Fibroblast of lung (primary cell): ENCODE results near the gene TIGD4. TPM values are rescaled to one million over a fixed set of nuclear protein-coding genes. Genes with fewer than 3 reads are reported as not detected.
A peak's percentile ranks its signal among the peaks of the same experiment; 100 is the strongest.

Experiments used
- DNase-seq, 2 donors: peaks; one replicate each; pipeline versions ENCODE4 v3.0.0 to v3.0.0-alpha.2; 2010; ENCODE audit warnings: low read depth in 2 of 2
- H2AFZ ChIP-seq: 2 replicates; pipeline ENCODE4 v1.5.1; 2012; ENCODE audit warnings: low read length, control low read depth, inconsistent platforms
- H3K27ac ChIP-seq: 2 replicates; pipeline ENCODE4 v1.5.1; 2011; ENCODE audit warnings: low read length, control low read depth; ENCODE audit not compliant: insufficient read depth
- H3K27me3 ChIP-seq: 2 replicates; pipeline ENCODE4 v1.5.1; 2011; ENCODE audit warnings: mild to moderate bottlenecking, low read length; ENCODE audit not compliant: control insufficient read depth, insufficient read depth
- H3K36me3 ChIP-seq: 2 replicates; pipeline ENCODE4 v1.5.1; 2011; ENCODE audit warnings: low read length; ENCODE audit not compliant: control insufficient read depth, insufficient read depth
- H3K4me1 ChIP-seq: 2 replicates; pipeline ENCODE4 v1.5.1; 2011; ENCODE audit warnings: low read length; ENCODE audit not compliant: control insufficient read depth, insufficient read depth; ENCODE audit errors: extremely low read depth
- H3K4me2 ChIP-seq: 2 replicates; pipeline ENCODE4 v1.5.1; 2011; ENCODE audit warnings: low read length, control low read depth; ENCODE audit not compliant: insufficient read depth; ENCODE audit errors: extremely low read depth
- H3K4me3 ChIP-seq, 4 experiments: fragments of 200-600 bp in 1 of 4; sonication (generic) in 1 of 4; replicated peaks in 1 of 4; 2 replicates each; pipeline ENCODE4 v1.5.1; 2011 to 2016; ENCODE audit warnings: low read length in 4 of 4, low read depth in 3 of 4, mild to moderate bottlenecking in 3 of 4, control low read depth in 2 of 4, inconsistent platforms in 1 of 4, mixed read lengths in 1 of 4; ENCODE audit not compliant: insufficient read depth in 1 of 4; ENCODE audit errors: control extremely low read depth in 1 of 4
- H3K79me2 ChIP-seq: 2 replicates; pipeline ENCODE4 v1.5.1; 2012; ENCODE audit warnings: mild to moderate bottlenecking, low read length, inconsistent platforms; ENCODE audit not compliant: control insufficient read depth, insufficient read depth
- H3K9ac ChIP-seq: 2 replicates; pipeline ENCODE4 v1.5.1; 2011; ENCODE audit warnings: mild to moderate bottlenecking, low read length, control low read depth; ENCODE audit not compliant: insufficient read depth
- H3K9me3 ChIP-seq: 2 replicates; pipeline ENCODE4 v1.5.1; 2012; ENCODE audit warnings: low read depth, low read length; ENCODE audit not compliant: control insufficient read depth, insufficient read depth
- H4K20me1 ChIP-seq: 2 replicates; pipeline ENCODE4 v1.5.1; 2011; ENCODE audit warnings: low read length; ENCODE audit not compliant: control insufficient read depth, insufficient read depth; ENCODE audit errors: extremely low read depth
- EZH2 ChIP-seq: IDR thresholded peaks from 2 replicates; pipeline ENCODE4 v1.5.1; 2012; ENCODE audit warnings: low read length, control low read depth, mild to moderate bottlenecking; ENCODE audit errors: missing control alignments
- polyA plus RNA-seq, 2 donors: library from polyadenylated mRNA; depleted of rRNA in 1 of 2; stranded (reverse) in 1 of 2; unstranded in 1 of 2; fragments of >200 nt; gene quantifications; 2 replicates each; pipeline ENCODE4 v1.2.1, GENCODE V29; 2011 to 2012; ENCODE audit warnings: missing spikeins in 1 of 2
- total RNA-seq: library from RNA; depleted of rRNA; stranded (reverse); fragments of >200 nt; gene quantifications from 2 replicates; pipeline ENCODE4 v1.2.1, GENCODE V29; 2014
- TF ChIP-seq, protein P1 (sequence below), 2 donors: IDR thresholded peaks in 1 of 2; conservative IDR thresholded peaks in 1 of 2; 1 replicate in 1 of 2; 2 replicates in 1 of 2; pipeline ENCODE4 v1.5.1; 2011 to 2012; ENCODE audit warnings: low read length in 2 of 2, control low read depth in 1 of 2, inconsistent platforms in 1 of 2, low read depth in 1 of 2, mild to moderate bottlenecking in 1 of 2

Gene TIGD4
- total and polyA plus RNA-seq, 2 donors (not counting 1 experiment from before 2014, with no cell fraction given): under 0.01 to 0.08 TPM

GRCh38 chr4:152808670-152809069 lies 29.1 kb upstream of the TIGD4 start:
- Histone ChIP-seq H3K9ac (no peak overlapping the region), H4K20me1 (no peaks in the 10 kb centered on the region), H3K4me2 (no peak overlapping the region), H3K79me2 (peaks cover 11% of the 10 kb centered on the region), H3K36me3 (no peaks in the 10 kb centered on the region), H3K4me1 (no peaks in the 10 kb centered on the region), H3K27me3 (no peaks in the 10 kb centered on the region), H3K9me3 (no peaks in the 10 kb centered on the region), H3K27ac (no peak overlapping the region), H3K4me3 (no peak overlapping the region), H2AFZ (no peak overlapping the region)
- TF ChIP-seq, protein P1, sequence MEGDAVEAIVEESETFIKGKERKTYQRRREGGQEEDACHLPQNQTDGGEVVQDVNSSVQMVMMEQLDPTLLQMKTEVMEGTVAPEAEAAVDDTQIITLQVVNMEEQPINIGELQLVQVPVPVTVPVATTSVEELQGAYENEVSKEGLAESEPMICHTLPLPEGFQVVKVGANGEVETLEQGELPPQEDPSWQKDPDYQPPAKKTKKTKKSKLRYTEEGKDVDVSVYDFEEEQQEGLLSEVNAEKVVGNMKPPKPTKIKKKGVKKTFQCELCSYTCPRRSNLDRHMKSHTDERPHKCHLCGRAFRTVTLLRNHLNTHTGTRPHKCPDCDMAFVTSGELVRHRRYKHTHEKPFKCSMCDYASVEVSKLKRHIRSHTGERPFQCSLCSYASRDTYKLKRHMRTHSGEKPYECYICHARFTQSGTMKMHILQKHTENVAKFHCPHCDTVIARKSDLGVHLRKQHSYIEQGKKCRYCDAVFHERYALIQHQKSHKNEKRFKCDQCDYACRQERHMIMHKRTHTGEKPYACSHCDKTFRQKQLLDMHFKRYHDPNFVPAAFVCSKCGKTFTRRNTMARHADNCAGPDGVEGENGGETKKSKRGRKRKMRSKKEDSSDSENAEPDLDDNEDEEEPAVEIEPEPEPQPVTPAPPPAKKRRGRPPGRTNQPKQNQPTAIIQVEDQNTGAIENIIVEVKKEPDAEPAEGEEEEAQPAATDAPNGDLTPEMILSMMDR (conservative IDR thresholded peaks at IDR 0.05 in 1 of 2, IDR thresholded peaks at IDR 0.05 in 1 of 2; ENCODE audit: low read depth in 1 of 2, low read length in 2 of 2): no peak
- no peak for TF ChIP-seq EZH2
- DNase-seq: no peak

GRCh38 chr4:152807294-152807829 lies 27.8 kb upstream of the TIGD4 start:
- no peaks in the 10 kb centered on the region for H3K9me3 ChIP-seq
- TF ChIP-seq EZH2: no peak
- TF ChIP-seq, protein P1 (conservative IDR thresholded peaks at IDR 0.05 in 1 of 2, IDR thresholded peaks at IDR 0.05 in 1 of 2; ENCODE audit: low read depth in 1 of 2, low read length in 2 of 2): no peak
- no peak overlapping the region for H3K4me2 ChIP-seq
- H3K27me3 ChIP-seq: no peaks in the 10 kb centered on the region
- no peaks in the 10 kb centered on the region for H4K20me1 ChIP-seq
- H3K27ac ChIP-seq: no peak overlapping the region
- H3K4me3 ChIP-seq: no peak overlapping the region
- H3K36me3 ChIP-seq: no peaks in the 10 kb centered on the region
- H3K4me1 ChIP-seq: no peaks in the 10 kb centered on the region
- peak; percentile 34 to 84 for DNase-seq
- H2AFZ ChIP-seq: no peak overlapping the region
- H3K9ac ChIP-seq: no peak overlapping the region
- H3K79me2 ChIP-seq: peaks cover 13% of the 10 kb centered on the region

DNA sequence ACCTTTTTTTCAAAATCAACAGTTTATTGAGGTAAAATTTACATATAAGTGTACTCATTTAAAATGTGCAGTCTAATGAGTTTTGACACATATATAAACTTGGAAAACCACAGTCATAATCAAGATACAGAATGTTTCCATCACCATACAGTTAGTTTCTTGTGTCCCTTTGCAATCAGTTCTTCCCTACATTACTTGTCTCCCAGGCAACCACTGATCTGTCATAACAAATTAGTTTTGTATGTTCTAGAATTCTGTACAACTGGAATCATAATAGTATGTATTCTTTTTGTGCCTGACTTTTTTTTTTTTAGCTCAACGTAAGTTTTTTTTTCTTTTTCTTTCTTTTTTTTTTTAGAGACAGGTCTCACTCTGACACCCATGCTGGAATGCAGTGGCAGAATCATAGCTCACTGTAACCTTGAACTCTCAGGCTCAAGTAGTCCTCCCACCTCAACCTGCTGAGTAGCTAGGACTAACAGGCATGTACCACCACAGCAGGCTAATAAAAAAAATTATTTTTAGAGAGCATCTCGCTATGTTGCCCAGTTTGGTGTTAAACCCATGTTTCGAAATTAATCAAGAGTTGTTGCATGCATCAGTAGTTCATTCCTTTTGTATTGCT lies 27.1 kb upstream of the TIGD4 start:
- H3K9me3 ChIP-seq: no peaks in the 10 kb centered on the region
- H3K36me3 ChIP-seq: no peaks in the 10 kb centered on the region
- H3K4me1 ChIP-seq: no peaks in the 10 kb centered on the region
- no peaks in the 10 kb centered on the region for H3K27me3 ChIP-seq
- H2AFZ ChIP-seq: no peak overlapping the region
- peaks cover 11% of the 10 kb centered on the region for H3K79me2 ChIP-seq
- H3K4me3 ChIP-seq: no peak overlapping the region
- no peaks in the 10 kb centered on the region for H4K20me1 ChIP-seq
- H3K9ac ChIP-seq: no peak overlapping the region
- H3K27ac ChIP-seq: no peak overlapping the region
- peak; percentile 14 to 32 for DNase-seq
- no peak overlapping the region for H3K4me2 ChIP-seq
- TF ChIP-seq, protein P1 (conservative IDR thresholded peaks at IDR 0.05 in 1 of 2, IDR thresholded peaks at IDR 0.05 in 1 of 2; ENCODE audit: low read depth in 1 of 2, low read length in 2 of 2): no peak
